AG04450 (cell line): ENCODE measurements around the gene AMIGO3. TPM values are rescaled to one million over a fixed set of nuclear protein-coding genes. Genes with fewer than 3 reads are reported as not detected.
A peak's percentile ranks its signal among the peaks of the same experiment; 100 is the strongest.

Experiments
- CTCF ChIA-PET: fragments of 300-600, 350-600 bp; formaldehyde crosslinking; extraction: SDS; loops from one replicate; lab custom pipeline; 2022; ENCODE audit warnings: antibody characterized with exemption, inconsistent platforms; lab: Charles Lee
- POLR2A ChIA-PET: fragments of 350-600 bp; formaldehyde crosslinking; extraction: SDS; loops from one replicate; lab custom pipeline; 2021; ENCODE audit warnings: antibody characterized with exemption, inconsistent platforms; lab: Yijun Ruan, JAX
- DNase-seq: peaks from one replicate; pipeline ENCODE4 v3.0.0-alpha.2; 2011; ENCODE audit warnings: low read depth, low spot score
- H3K27ac ChIP-seq: one replicate; pipeline ENCODE4 v1.5.1; 2012; ENCODE audit warnings: low read depth, low read length, control low read depth
- H3K27me3 ChIP-seq: one replicate; pipeline ENCODE4 v1.6.0; 2012; ENCODE audit warnings: low read length; ENCODE audit not compliant: control insufficient read depth, insufficient read depth
- H3K4me3 ChIP-seq: 2 replicates; pipeline ENCODE4 v1.5.1; 2011; ENCODE audit warnings: mild to moderate bottlenecking, low read depth, low read length, control low read depth
- H3K9me3 ChIP-seq: 2 replicates; pipeline ENCODE4 v1.5.1; 2012; ENCODE audit warnings: low read length; ENCODE audit not compliant: control insufficient read depth, insufficient read depth
- polyA minus RNA-seq: library from RNA; depleted of rRNA, polyadenylated mRNA; stranded (reverse); fragments of >200 nt; gene quantifications from 2 replicates; pipeline ENCODE4 v1.2.3, GENCODE V29; 2011; rRNA and poly(A)+ RNA removed
- polyA plus RNA-seq: library from polyadenylated mRNA; depleted of rRNA; stranded (reverse); fragments of >200 nt; gene quantifications from 2 replicates; pipeline ENCODE4 v1.2.3, GENCODE V29; 2011; rRNA removed
- TF ChIP-seq, protein P1 (sequence below): IDR thresholded peaks from 2 replicates; pipeline ENCODE4 v1.5.1; 2011; ENCODE audit warnings: low read depth, low read length, control low read depth, inconsistent platforms

The AMIGO3 gene, protein sequence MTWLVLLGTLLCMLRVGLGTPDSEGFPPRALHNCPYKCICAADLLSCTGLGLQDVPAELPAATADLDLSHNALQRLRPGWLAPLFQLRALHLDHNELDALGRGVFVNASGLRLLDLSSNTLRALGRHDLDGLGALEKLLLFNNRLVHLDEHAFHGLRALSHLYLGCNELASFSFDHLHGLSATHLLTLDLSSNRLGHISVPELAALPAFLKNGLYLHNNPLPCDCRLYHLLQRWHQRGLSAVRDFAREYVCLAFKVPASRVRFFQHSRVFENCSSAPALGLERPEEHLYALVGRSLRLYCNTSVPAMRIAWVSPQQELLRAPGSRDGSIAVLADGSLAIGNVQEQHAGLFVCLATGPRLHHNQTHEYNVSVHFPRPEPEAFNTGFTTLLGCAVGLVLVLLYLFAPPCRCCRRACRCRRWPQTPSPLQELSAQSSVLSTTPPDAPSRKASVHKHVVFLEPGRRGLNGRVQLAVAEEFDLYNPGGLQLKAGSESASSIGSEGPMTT
- 0.11 TPM in 1 of 2 replicates, not detected in the other for polyA plus RNA-seq
- not detected in 2 replicates for polyA minus RNA-seq

DNA sequence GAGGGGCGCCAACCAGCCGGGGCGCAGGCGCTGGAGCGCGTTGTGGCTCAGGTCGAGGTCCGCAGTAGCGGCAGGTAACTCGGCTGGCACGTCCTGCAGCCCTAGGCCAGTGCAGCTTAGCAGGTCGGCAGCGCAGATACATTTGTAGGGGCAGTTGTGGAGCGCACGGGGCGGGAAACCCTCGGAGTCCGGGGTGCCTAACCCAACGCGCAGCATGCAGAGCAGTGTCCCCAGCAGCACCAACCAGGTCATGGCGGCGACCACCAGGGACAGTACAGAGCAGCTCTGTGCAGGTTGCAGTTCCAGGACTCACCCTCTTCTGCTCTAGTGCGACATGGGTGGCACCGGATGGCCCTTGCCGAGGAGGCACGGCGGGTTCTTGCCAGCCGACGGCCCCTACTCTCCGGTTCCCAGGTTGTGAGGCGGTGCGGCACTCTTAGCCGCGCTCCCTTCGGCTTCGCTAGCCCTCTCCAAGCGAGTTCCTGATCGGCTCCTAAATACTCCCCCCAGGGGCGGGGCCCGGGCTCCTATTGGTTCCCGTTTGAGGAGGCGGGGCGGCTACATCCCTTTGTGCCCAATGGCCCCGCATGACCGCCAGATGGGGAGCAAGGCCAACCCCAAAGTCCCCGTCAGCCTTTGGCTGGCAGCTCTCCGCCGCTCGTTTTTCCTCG is at the start of gene AMIGO3:
AMIGO3 (minus strand) TSS at position 471 of the 671 bp plus-strand sequence; CDS start at position 252, 219 bp downstream.
- TF ChIP-seq, protein P1, sequence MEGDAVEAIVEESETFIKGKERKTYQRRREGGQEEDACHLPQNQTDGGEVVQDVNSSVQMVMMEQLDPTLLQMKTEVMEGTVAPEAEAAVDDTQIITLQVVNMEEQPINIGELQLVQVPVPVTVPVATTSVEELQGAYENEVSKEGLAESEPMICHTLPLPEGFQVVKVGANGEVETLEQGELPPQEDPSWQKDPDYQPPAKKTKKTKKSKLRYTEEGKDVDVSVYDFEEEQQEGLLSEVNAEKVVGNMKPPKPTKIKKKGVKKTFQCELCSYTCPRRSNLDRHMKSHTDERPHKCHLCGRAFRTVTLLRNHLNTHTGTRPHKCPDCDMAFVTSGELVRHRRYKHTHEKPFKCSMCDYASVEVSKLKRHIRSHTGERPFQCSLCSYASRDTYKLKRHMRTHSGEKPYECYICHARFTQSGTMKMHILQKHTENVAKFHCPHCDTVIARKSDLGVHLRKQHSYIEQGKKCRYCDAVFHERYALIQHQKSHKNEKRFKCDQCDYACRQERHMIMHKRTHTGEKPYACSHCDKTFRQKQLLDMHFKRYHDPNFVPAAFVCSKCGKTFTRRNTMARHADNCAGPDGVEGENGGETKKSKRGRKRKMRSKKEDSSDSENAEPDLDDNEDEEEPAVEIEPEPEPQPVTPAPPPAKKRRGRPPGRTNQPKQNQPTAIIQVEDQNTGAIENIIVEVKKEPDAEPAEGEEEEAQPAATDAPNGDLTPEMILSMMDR = peak; percentile 36; the same call in 1 of the 2 replicates
- CTCF ChIA-PET = interaction anchor here (0.8 to 1.5 kb wide), 3 partner anchors 83 to 120 kb away, joined by 3 to 6 read pairs (median 5); no protein-coding TSS in a partner anchor
- peak; percentile 73 for DNase-seq

DNA sequence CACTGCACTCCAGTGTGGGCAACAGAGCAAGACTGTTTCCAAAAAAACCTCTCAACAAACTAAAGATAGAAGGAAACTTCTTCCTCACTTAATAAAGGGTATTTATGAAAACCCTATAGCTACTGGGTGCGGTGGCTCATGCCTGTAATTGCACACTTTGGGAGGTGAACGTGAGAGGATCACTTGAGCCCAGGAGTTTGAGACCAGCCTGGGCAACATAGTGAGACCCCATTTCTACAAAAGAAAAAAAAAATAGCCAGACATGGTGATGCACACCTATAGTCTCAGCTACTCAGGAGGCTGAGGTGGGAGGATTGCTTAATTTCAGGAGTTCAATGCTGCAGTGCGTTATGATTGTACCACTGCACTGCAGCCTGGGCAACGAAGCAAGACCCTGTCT is 44.5 kb upstream of the AMIGO3 start:
- Histone ChIP-seq H3K27ac (no peak overlapping the region), H3K27me3 (no peaks in the 10 kb centered on the region), H3K9me3 (no peaks in the 10 kb centered on the region), H3K4me3 (no peak overlapping the region)
- TF ChIP-seq, protein P1 = no peak
- no peak for DNase-seq
- ChIA-PET POLR2A (no interaction called here), CTCF (no interaction called here)

More for the DNA sequence above, at the start of gene AMIGO3:
- peaks cover 12% of the 10 kb centered on the region; the same call in 1 of the 2 replicates for H3K9me3 ChIP-seq
- POLR2A ChIA-PET = interaction anchor here (0.8 to 1.0 kb wide), 2 partner anchors 48 to 180 kb away, joined by 3 read pairs; no protein-coding TSS in a partner anchor
- H3K27ac ChIP-seq = peak within 1 kb of the TSS; percentile 47
- H3K4me3 ChIP-seq = peak within 1 kb of the TSS; percentile 69
- no peaks in the 10 kb centered on the region for H3K27me3 ChIP-seq

DNA sequence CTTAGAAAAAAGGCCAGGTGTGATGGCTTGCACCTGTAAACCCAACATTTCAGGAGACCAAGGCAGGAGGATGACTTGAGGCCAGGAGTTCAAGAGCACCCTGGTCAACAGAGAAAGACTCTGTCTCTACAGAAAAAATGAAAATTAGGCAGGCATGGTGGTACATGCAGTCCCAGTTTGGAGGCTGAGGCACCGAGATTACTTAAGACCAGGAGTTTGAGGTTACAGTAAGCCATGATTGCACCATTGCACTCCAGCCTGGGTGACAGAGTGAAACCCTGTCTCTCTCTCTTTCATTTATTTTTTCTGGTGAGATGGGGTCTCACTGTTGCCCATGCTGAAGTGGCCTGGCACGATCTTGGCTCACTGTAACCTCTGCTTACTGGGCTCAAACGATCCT is 42.2 kb upstream of the AMIGO3 start:
- TF ChIP-seq, protein P1 = no peak
- ChIA-PET CTCF (no interaction called here), POLR2A (no interaction called here)
- H3K27ac ChIP-seq = no peak overlapping the region
- no peak for DNase-seq
- H3K9me3 ChIP-seq = no peaks in the 10 kb centered on the region
- no peaks in the 10 kb centered on the region for H3K27me3 ChIP-seq
- H3K4me3 ChIP-seq = no peak overlapping the region

DNA sequence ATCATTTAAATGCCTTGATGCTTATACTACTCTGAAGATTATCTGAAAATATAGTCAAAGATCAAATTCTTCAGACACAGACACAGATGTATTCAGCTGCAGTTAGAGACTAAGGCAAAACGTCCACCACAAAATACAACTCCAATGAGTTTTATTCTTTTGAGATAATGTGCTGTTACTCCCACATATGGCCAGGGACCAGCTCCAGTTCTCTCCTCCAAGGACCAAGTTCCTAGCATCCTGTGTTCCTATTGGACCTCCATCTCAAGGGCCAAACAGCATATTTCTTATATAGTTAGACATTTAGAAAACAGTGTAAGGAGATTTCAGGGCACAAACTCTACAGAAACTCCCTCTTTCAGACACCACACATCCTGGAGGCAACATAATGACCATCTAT is 39.7 kb upstream of the AMIGO3 start:
- H3K27me3 ChIP-seq = no peaks in the 10 kb centered on the region
- no peak overlapping the region for H3K4me3 ChIP-seq
- POLR2A ChIA-PET = interaction anchor here (0.6 kb wide), 1 partner anchor 23 kb away, joined by 4 read pairs; no protein-coding TSS in a partner anchor
- CTCF ChIA-PET = interaction anchor here (1.3 kb wide), 1 partner anchor 44 kb away, joined by 4 read pairs; the partner anchor contains the start of gene INKA1
- DNase-seq = no peak
- TF ChIP-seq, protein P1 = no peak
- H3K9me3 ChIP-seq = no peaks in the 10 kb centered on the region
- no peak overlapping the region for H3K27ac ChIP-seq
